H1 (cell line): ENCODE data around the gene MTFP1. TPM values are rescaled to one million over a fixed set of nuclear protein-coding genes. Genes with fewer than 3 reads are reported as not detected.

Source experiments
- CTCF ChIA-PET: fragments of 300-600 bp; sonication (Branson Sonifier 250); formaldehyde crosslinking; loops from one replicate; lab custom pipeline; 2021; ENCODE audit not compliant: partially characterized antibody; lab: Charles Lee
- POLR2A ChIA-PET: fragments of 300-600 bp; sonication (Branson Sonifier 250); formaldehyde crosslinking; loops from one replicate; lab custom pipeline; 2021; ENCODE audit warnings: inconsistent platforms; ENCODE audit not compliant: partially characterized antibody; lab: Charles Lee
- DNase-seq, 2 experiments: peaks; one replicate each; pipeline versions ENCODE4 v3.0.0 to v3.0.0-alpha.2; 2010 to 2022; ENCODE audit warnings: low spot score in 2 of 2, low read depth in 1 of 2, mixed read lengths in 1 of 2
- FAIRE-seq: peaks from 2 replicates; lab custom pipeline; 2011; peaks lifted over from hg19 to GRCh38; lab: Jason Lieb, UNC
- H2AFZ ChIP-seq: 2 replicates; pipeline ENCODE4 v1.8.1; 2012; ENCODE audit warnings: low read length, inconsistent platforms
- H2AK5ac ChIP-seq: 2 replicates; pipeline ENCODE4 v1.6.1; 2013; ENCODE audit warnings: low read depth, low read length
- H2BK120ac ChIP-seq: replicated peaks from 2 replicates; pipeline ENCODE3; 2013; ENCODE audit warnings: low read depth, low read length, inconsistent platforms
- H2BK12ac ChIP-seq: 2 replicates; pipeline ENCODE4 v1.6.1; 2013; ENCODE audit warnings: low read depth, low read length
- H2BK15ac ChIP-seq: 2 replicates; pipeline ENCODE4 v1.6.1; 2013; ENCODE audit warnings: low read length
- H2BK20ac ChIP-seq: 2 replicates; pipeline ENCODE4 v1.6.1; 2013; ENCODE audit warnings: low read length
- H2BK5ac ChIP-seq: 2 replicates; pipeline ENCODE4 v1.6.1; 2013; ENCODE audit warnings: low read depth, low read length
- H3K14ac ChIP-seq: 2 replicates; pipeline ENCODE4 v1.6.1; 2013; ENCODE audit warnings: inconsistent platforms; ENCODE audit not compliant: insufficient read length
- H3K18ac ChIP-seq: 2 replicates; pipeline ENCODE4 v1.6.1; 2013; ENCODE audit warnings: low read length; ENCODE audit errors: extremely low read depth
- H3K23ac ChIP-seq: 2 replicates; pipeline ENCODE4 v1.6.1; 2013; ENCODE audit warnings: inconsistent platforms; ENCODE audit not compliant: insufficient read length
- H3K23me2 ChIP-seq: 2 replicates; pipeline ENCODE4 v1.6.1; 2013; ENCODE audit warnings: low read depth, low read length
- H3K27ac ChIP-seq: 2 replicates; pipeline ENCODE4 v1.6.1; 2011; ENCODE audit warnings: low read depth, low read length, inconsistent platforms
- H3K27me3 ChIP-seq, 4 experiments: replicated peaks in 1 of 4; 1 replicate in 1 of 4; 2 replicates in 3 of 4; pipeline versions ENCODE4 v1.6.1 to v1.8.1; 2011 to 2013; ENCODE audit warnings: low read length in 3 of 4, mild to moderate bottlenecking in 3 of 4, inconsistent platforms in 2 of 4, mixed read lengths in 2 of 4, moderate library complexity in 1 of 4; ENCODE audit not compliant: control insufficient read depth in 3 of 4, insufficient read depth in 3 of 4; ENCODE audit errors: extremely low read depth in 1 of 4
- H3K36me3 ChIP-seq, 4 experiments: 2 replicates each; pipeline versions ENCODE4 v1.6.1 to v1.8.1; 2011 to 2013; ENCODE audit warnings: mild to moderate bottlenecking in 4 of 4, low read length in 3 of 4, moderate library complexity in 2 of 4, control low read depth in 1 of 4, inconsistent platforms in 1 of 4; ENCODE audit not compliant: insufficient read depth in 4 of 4, control insufficient read depth in 2 of 4
- H3K4ac ChIP-seq: replicated peaks from 2 replicates; pipeline ENCODE3; 2013; ENCODE audit warnings: low read length, low read depth, mixed read lengths, inconsistent platforms; ENCODE audit not compliant: insufficient read length
- H3K4me1 ChIP-seq, 4 experiments: replicated peaks in 1 of 4; 1 replicate in 1 of 4; 2 replicates in 3 of 4; pipeline versions ENCODE4 v1.6.1 to v1.8.1; 2011 to 2013; ENCODE audit warnings: low read length in 3 of 4, inconsistent platforms in 2 of 4, mixed read lengths in 1 of 4; ENCODE audit not compliant: insufficient read depth in 4 of 4, control insufficient read depth in 3 of 4
- H3K4me2 ChIP-seq, 2 experiments: 2 replicates each; pipeline versions ENCODE4 v1.6.1 to v1.8.1; 2011 to 2013; ENCODE audit warnings: low read depth in 2 of 2, low read length in 2 of 2, control low read depth in 1 of 2, inconsistent platforms in 1 of 2, mild to moderate bottlenecking in 1 of 2; ENCODE audit not compliant: insufficient read depth in 1 of 2
- H3K4me3 ChIP-seq, 4 experiments: fragments of 200-600, 300-600 bp in 1 of 4; sonication (generic), shearing (Covaris generic), sonication (Bioruptor Twin) in 1 of 4; 2 replicates each; pipeline versions ENCODE4 v1.5.1 to v1.8.1; 2011 to 2016; ENCODE audit warnings: low read length in 4 of 4, low read depth in 3 of 4, control low read depth in 2 of 4, inconsistent platforms in 2 of 4, mild to moderate bottlenecking in 2 of 4, mixed read lengths in 1 of 4, moderate library complexity in 1 of 4; ENCODE audit not compliant: insufficient read depth in 2 of 4; ENCODE audit errors: extremely low read depth in 1 of 4
- H3K56ac ChIP-seq: replicated peaks from 2 replicates; pipeline ENCODE3; 2013; ENCODE audit warnings: low read depth, mild to moderate bottlenecking, mixed read lengths, low read length, inconsistent platforms; ENCODE audit not compliant: insufficient read length
- H3K79me1 ChIP-seq: 2 replicates; pipeline ENCODE4 v1.6.1; 2013; ENCODE audit warnings: low read depth, low read length, control low read depth
- H3K79me2 ChIP-seq, 2 experiments: 2 replicates each; pipeline versions ENCODE4 v1.6.1 to v1.8.1; 2012 to 2013; ENCODE audit warnings: low read length in 2 of 2, mild to moderate bottlenecking in 2 of 2, inconsistent platforms in 1 of 2; ENCODE audit not compliant: insufficient read depth in 2 of 2, control insufficient read depth in 1 of 2
- H3K9ac ChIP-seq, 4 experiments: replicated peaks in 1 of 4; 1 replicate in 1 of 4; 2 replicates in 3 of 4; pipeline versions ENCODE4 v1.6.1 to v1.8.1; 2011 to 2013; ENCODE audit warnings: low read depth in 3 of 4, low read length in 3 of 4, control low read depth in 2 of 4, mild to moderate bottlenecking in 2 of 4, moderate library complexity in 2 of 4, inconsistent platforms in 1 of 4; ENCODE audit errors: extremely low read depth in 1 of 4
- H3K9me3 ChIP-seq, 2 experiments: 2 replicates each; pipeline versions ENCODE4 v1.6.1 to v1.8.1; 2012 to 2013; ENCODE audit warnings: mild to moderate bottlenecking in 2 of 2, moderate library complexity in 2 of 2, control low read depth in 1 of 2, inconsistent platforms in 1 of 2, low read depth in 1 of 2, low read length in 1 of 2, mixed read lengths in 1 of 2; ENCODE audit not compliant: insufficient read depth in 2 of 2
- H4K20me1 ChIP-seq, 2 experiments: replicated peaks in 1 of 2; 2 replicates each; pipeline versions ENCODE3 to v1.8.1; 2011 to 2013; ENCODE audit warnings: inconsistent platforms in 2 of 2, low read length in 2 of 2, mild to moderate bottlenecking in 1 of 2; ENCODE audit not compliant: insufficient read depth in 2 of 2, control insufficient read depth in 1 of 2
- H4K5ac ChIP-seq: 2 replicates; pipeline ENCODE4 v1.6.1; 2013; ENCODE audit warnings: low read length, low read depth, mixed read lengths, inconsistent platforms; ENCODE audit not compliant: insufficient read length
- H4K8ac ChIP-seq: 2 replicates; pipeline ENCODE4 v1.8.0; 2013; ENCODE audit warnings: mild to moderate bottlenecking, moderate library complexity, low read length, inconsistent platforms; ENCODE audit not compliant: insufficient read depth; ENCODE audit errors: extremely low read depth
- H4K91ac ChIP-seq: replicated peaks from 2 replicates; pipeline ENCODE3; 2013; ENCODE audit warnings: low read length, mixed read lengths, inconsistent platforms; ENCODE audit not compliant: insufficient read length
- CHD2 ChIP-seq: IDR thresholded peaks from 2 replicates; pipeline ENCODE4 v1.6.1; 2012; ENCODE audit warnings: low read length, improper control_type of control experiment
- CTBP2 ChIP-seq: IDR thresholded peaks from 2 replicates; pipeline ENCODE4 v1.7.0; 2011; ENCODE audit warnings: borderline replicate concordance, mild to moderate bottlenecking, moderate library complexity, mixed read lengths, low read length; ENCODE audit not compliant: insufficient read depth, insufficient read length
- E2F6 ChIP-seq: IDR thresholded peaks from 2 replicates; pipeline ENCODE4 v1.6.1; 2012; ENCODE audit warnings: inconsistent platforms
- HDAC2 ChIP-seq, 2 experiments: fragments of 300-600 bp in 1 of 2; sonication (generic) in 1 of 2; IDR thresholded peaks; 2 replicates each; pipeline ENCODE4 v1.6.1; 2011 to 2012; ENCODE audit warnings: low read depth in 2 of 2, low read length in 2 of 2, mild to moderate bottlenecking in 2 of 2, moderate library complexity in 2 of 2, borderline replicate concordance in 1 of 2, inconsistent platforms in 1 of 2
- JUN ChIP-seq: IDR thresholded peaks from 2 replicates; pipeline ENCODE4 v1.6.1; 2011; ENCODE audit warnings: low read depth, mild to moderate bottlenecking, improper control_type of control experiment, low read length
- KDM4A ChIP-seq: IDR thresholded peaks from one replicate; pipeline ENCODE4 v1.7.1; 2012; ENCODE audit warnings: low read depth, mild to moderate bottlenecking, moderate library complexity, low read length, inconsistent platforms; ENCODE audit not compliant: severe bottlenecking
- NRF1 ChIP-seq: IDR thresholded peaks from 2 replicates; pipeline ENCODE4 v1.6.1; 2011; ENCODE audit warnings: mild to moderate bottlenecking, low read depth, low read length, improper control_type of control experiment
- POLR2A ChIP-seq, 2 experiments: IDR thresholded peaks; 1 replicate in 1 of 2; 2 replicates in 1 of 2; pipeline ENCODE4 v1.6.1; 2011; ENCODE audit warnings: low read depth in 2 of 2, low read length in 2 of 2, mild to moderate bottlenecking in 2 of 2; ENCODE audit errors: control extremely low read depth in 1 of 2
- RXRA ChIP-seq: IDR thresholded peaks from 2 replicates; pipeline ENCODE4 v1.6.1; 2011; ENCODE audit warnings: low read depth, mild to moderate bottlenecking, low read length, moderate library complexity; ENCODE audit not compliant: insufficient read depth
- SIX5 ChIP-seq: IDR thresholded peaks from 2 replicates; pipeline ENCODE4 v1.6.1; 2011; ENCODE audit warnings: mild to moderate bottlenecking, low read depth, low read length
- SP4 ChIP-seq: IDR thresholded peaks from 2 replicates; pipeline ENCODE4 v1.6.1; 2012; ENCODE audit warnings: low read length, inconsistent platforms
- TAF1 ChIP-seq: IDR thresholded peaks from 2 replicates; pipeline ENCODE4 v1.6.1; 2011; ENCODE audit warnings: mild to moderate bottlenecking, low read depth, low read length
- TEAD4 ChIP-seq: IDR thresholded peaks from 2 replicates; pipeline ENCODE4 v1.6.1; 2012; ENCODE audit warnings: low read depth, low read length, inconsistent platforms, mixed read lengths
- ZNF274 ChIP-seq: IDR thresholded peaks from 2 replicates; pipeline ENCODE4 v1.7.0; 2012; ENCODE audit warnings: low read length, borderline replicate concordance; ENCODE audit errors: extremely low read depth
- WGBS, 2 experiments: shearing (Covaris generic) in 1 of 2; methylation state at CpG; one replicate each; pipeline versions ENCODE4 v1.1.6 to v1.1.7; 2013 to 2015; ENCODE audit warnings: low lambda C conversion rate in 2 of 2, mixed read lengths in 2 of 2, inconsistent platforms in 1 of 2, low coverage in 1 of 2, missing lambda C conversion rate in 1 of 2; ENCODE audit not compliant: insufficient replicate concordance in 2 of 2, insufficient coverage in 1 of 2, insufficient read length in 1 of 2; ENCODE audit errors: extremely low coverage in 1 of 2, missing lambda C conversion rate in 1 of 2; 5-methylcytosine and 5-hydroxymethylcytosine counted together
- polyA plus RNA-seq, 7 experiments: library from polyadenylated mRNA; depleted of rRNA in 3 of 7; stranded (reverse) in 5 of 7; unstranded in 2 of 7; fragments of >200 nt in 5 of 7; fragments of 200-250 nt in 2 of 7; gene quantifications; 1 replicate in 5 of 7; 2 replicates in 1 of 7; 4 replicates in 1 of 7; pipeline versions ENCODE4 v1.2.1 to v1.2.3, GENCODE V29; 2011 to 2013; ENCODE audit warnings: missing spikeins in 2 of 7, mixed read lengths in 2 of 7
- total RNA-seq: library from RNA; stranded (reverse); fragmentation: NEBNext Ultra II Directional; extraction: Animal tissue kit (Norgen Biotek cat#: 25700); gene quantifications from 2 replicates; pipeline ENCODE4 v1.2.1, GENCODE V29; 2021

The MTFP1 gene
- total and polyA plus RNA-seq, 2 of the 8 experiments (the other 6 are each of a cell fraction or from before 2014, with no cell fraction given): 59.8 to 98.8 TPM

GRCh38 chr22:30404307-30404706, 21.3 kb upstream of the MTFP1 start:
- CTCF ChIA-PET: interaction anchor here (0.6 to 1.8 kb wide), 2 partner anchors 13 to 1676 kb away, joined by 3 to 6 read pairs; no protein-coding TSS in a partner anchor
- Histone ChIP-seq H4K91ac (no peak overlapping the region), H3K4me1 (peaks cover 0 to 6% (median 4%) of the 10 kb centered on the region in 4 experiments; a peak in 5 of 7 replicates), H4K5ac (no peak overlapping the region), H2BK5ac (no peak overlapping the region), H2BK12ac (no peak overlapping the region), H3K36me3 (peaks cover 0 to 4% (median 0%) of the 10 kb centered on the region in 4 experiments; a peak in 2 of 8 replicates), H4K8ac (no peak overlapping the region), H3K23me2 (no peaks in the 10 kb centered on the region), H3K9ac (no peak overlapping the region), H3K4me3 (no peak overlapping the region), H3K56ac (no peak overlapping the region), H3K79me2 (no peaks in the 10 kb centered on the region), H3K9me3 (no peaks in the 10 kb centered on the region), H2AK5ac (no peak overlapping the region), H3K4me2 (no peak overlapping the region), H3K27me3 (no peaks in the 10 kb centered on the region), H3K14ac (no peak overlapping the region), H3K4ac (no peak overlapping the region), H4K20me1 (peaks cover 0 to 4% of the 10 kb centered on the region in 2 experiments), H3K23ac (no peak overlapping the region), H2BK20ac (no peak overlapping the region), H3K18ac (no peak overlapping the region), H2BK120ac (no peak overlapping the region), H3K27ac (no peak overlapping the region), H2AFZ (no peak overlapping the region), H2BK15ac (no peak overlapping the region), H3K79me1 (no peaks in the 10 kb centered on the region)
- POLR2A ChIA-PET: interaction anchor here (0.8 to 1.3 kb wide), 3 partner anchors 10 to 29 kb away, joined by 3 to 6 read pairs (median 3); no protein-coding TSS in a partner anchor
- 79% methylated on average over 6 of the region's 6 CpGs; no CpG with 5 or more reads in 1 of the 2 experiments for WGBS, 2 experiments
- TF ChIP-seq SIX5 (no peak), ZNF274 (no peak), JUN (no peak), NRF1 (no peak), TEAD4 (no peak), KDM4A (no peak), POLR2A (IDR thresholded peaks at IDR 0.05; ENCODE audit: control extremely low read depth in 1 of 2, low read depth in 2 of 2, low read length in 2 of 2) (no peak), CHD2 (no peak), HDAC2 (IDR thresholded peaks at IDR 0.05; ENCODE audit: borderline replicate concordance in 1 of 2, low read depth in 2 of 2, low read length in 2 of 2) (no peak), RXRA (no peak), TAF1 (no peak), E2F6 (no peak), CTBP2 (no peak), SP4 (no peak)
- no peak for DNase-seq
- no peak for FAIRE-seq
